Thyroid gland (tissue), 4 donors: ENCODE results near the gene PPP2R5C. TPM values are rescaled to one million over a fixed set of nuclear protein-coding genes. Genes with fewer than 3 reads are reported as not detected.

ENCODE experiments used
- DNase-seq, 2 donors: peaks; one replicate each; pipeline ENCODE4 v3.0.0-alpha.2; 2019
- H3K27ac ChIP-seq, 3 donors: fragments of 200-600 bp; sonication (generic); 1 replicate in 2 of 3; 2 replicates in 1 of 3; pipeline ENCODE4 v1.5.1; 2016 to 2019; ENCODE audit warnings: mild to moderate bottlenecking in 1 of 3, moderate library complexity in 1 of 3
- H3K27me3 ChIP-seq: fragments of 200-600 bp; sonication (generic); one replicate; pipeline ENCODE4 v1.5.1; 2019
- H3K36me3 ChIP-seq, 2 donors: fragments of 200-600 bp; sonication (generic); one replicate each; pipeline ENCODE4 v1.5.1; 2016 to 2019
- H3K4me1 ChIP-seq, 2 donors: fragments of 200-600 bp; sonication (generic); one replicate each; pipeline ENCODE4 v1.5.1; 2017 to 2019
- H3K4me3 ChIP-seq, 3 donors: fragments of 200-600 bp; sonication (generic); replicated peaks in 1 of 3; 1 replicate in 2 of 3; 2 replicates in 1 of 3; pipeline ENCODE4 v1.5.1; 2016; ENCODE audit warnings: mild to moderate bottlenecking in 1 of 3
- H3K9me3 ChIP-seq: fragments of 200-600 bp; sonication (generic); one replicate; pipeline ENCODE4 v1.5.1; 2017
- POLR2A ChIP-seq, 2 donors: fragments of 450-650 bp; IDR thresholded peaks; one replicate each; pipeline ENCODE4 v1.6.1; 2017; ENCODE audit warnings: antibody characterized with exemption in 2 of 2, mild to moderate bottlenecking in 2 of 2, moderate library complexity in 1 of 2
- WGBS, 2 donors: methylation state at CpG; one replicate each; pipeline ENCODE4 v1.1.5; 2017; 5-methylcytosine and 5-hydroxymethylcytosine counted together
- intact Hi-C: fragments of 100-400 bp; cut with DNase I; formaldehyde crosslinking; loops from one replicate; pipeline ENCODE4 v1.15.1; 2023
- total RNA-seq, 4 donors: library from RNA; depleted of rRNA; stranded (reverse); fragments of >200 nt; gene quantifications; one replicate each; pipeline ENCODE4 v1.2.3, GENCODE V29; 2016
- TF ChIP-seq, protein P1 (sequence below), 6 experiments: fragments of 200-600 bp in 3 of 6; fragments of 450-650 bp in 3 of 6; sonication (generic) in 3 of 6; IDR thresholded peaks; one replicate each; pipeline ENCODE4 v1.5.1; 2016 to 2019; ENCODE audit warnings: antibody characterized with exemption in 6 of 6, mild to moderate bottlenecking in 2 of 6, inconsistent platforms in 1 of 6, moderate library complexity in 1 of 6

PPP2R5C gene
- total RNA-seq, 4 donors from 2014 or later: 105 to 209 (median 141) TPM

DNA sequence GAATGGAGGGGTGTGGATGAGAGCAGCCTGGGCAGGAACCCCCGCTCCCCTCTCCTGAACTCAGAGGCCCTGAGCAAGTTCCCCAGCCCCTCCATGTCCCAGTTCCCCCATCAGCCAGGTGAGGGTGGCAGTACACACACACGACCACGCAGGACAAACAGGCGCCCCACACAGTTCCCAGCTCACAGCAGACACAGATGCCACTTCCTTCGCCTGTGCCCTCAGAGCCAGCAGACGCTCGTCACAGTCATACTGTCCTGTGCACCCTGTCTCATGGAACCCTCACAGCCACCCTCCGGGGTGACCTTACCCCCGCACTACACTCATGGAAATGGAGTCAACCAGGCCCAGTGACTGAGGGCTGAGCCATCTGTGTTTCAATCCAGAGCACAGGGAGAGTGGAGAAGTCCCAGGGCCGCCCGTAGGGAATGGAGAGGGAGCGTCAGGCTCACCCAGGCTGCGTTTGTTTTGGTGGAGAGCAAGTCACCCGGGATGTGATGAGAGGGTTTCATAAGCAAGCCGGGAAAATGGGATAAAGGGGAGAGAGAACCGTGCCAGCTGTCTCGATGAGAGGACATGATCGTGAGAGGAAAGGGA lies 155.4 kb downstream of the PPP2R5C start:
- Histone ChIP-seq H3K4me3 (no peak overlapping the region), H3K36me3 (peaks cover 12 to 16% of the 10 kb centered on the region in 2 donors)

GRCh38 chr14:101917413-101918017 lies 156.0 kb downstream of the PPP2R5C start:
- H3K9me3 ChIP-seq: no peaks in the 10 kb centered on the region
- intact Hi-C loops: no loop called here
- H3K27me3 ChIP-seq: no peaks in the 10 kb centered on the region
- 73 to 83% methylated on average over 15 to 16 of the region's 17 CpGs for WGBS, 2 donors
- H3K4me1 ChIP-seq: no peaks in the 10 kb centered on the region
- peak overlapping the region in 1 of 3 donors; percentile 23 for H3K27ac ChIP-seq
- DNase-seq: no peak
- TF ChIP-seq, protein P1, sequence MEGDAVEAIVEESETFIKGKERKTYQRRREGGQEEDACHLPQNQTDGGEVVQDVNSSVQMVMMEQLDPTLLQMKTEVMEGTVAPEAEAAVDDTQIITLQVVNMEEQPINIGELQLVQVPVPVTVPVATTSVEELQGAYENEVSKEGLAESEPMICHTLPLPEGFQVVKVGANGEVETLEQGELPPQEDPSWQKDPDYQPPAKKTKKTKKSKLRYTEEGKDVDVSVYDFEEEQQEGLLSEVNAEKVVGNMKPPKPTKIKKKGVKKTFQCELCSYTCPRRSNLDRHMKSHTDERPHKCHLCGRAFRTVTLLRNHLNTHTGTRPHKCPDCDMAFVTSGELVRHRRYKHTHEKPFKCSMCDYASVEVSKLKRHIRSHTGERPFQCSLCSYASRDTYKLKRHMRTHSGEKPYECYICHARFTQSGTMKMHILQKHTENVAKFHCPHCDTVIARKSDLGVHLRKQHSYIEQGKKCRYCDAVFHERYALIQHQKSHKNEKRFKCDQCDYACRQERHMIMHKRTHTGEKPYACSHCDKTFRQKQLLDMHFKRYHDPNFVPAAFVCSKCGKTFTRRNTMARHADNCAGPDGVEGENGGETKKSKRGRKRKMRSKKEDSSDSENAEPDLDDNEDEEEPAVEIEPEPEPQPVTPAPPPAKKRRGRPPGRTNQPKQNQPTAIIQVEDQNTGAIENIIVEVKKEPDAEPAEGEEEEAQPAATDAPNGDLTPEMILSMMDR (IDR thresholded peaks at IDR 0.05): no peak
- peaks cover 12 to 15% of the 10 kb centered on the region in 2 donors for H3K36me3 ChIP-seq
- no peak overlapping the region for H3K4me3 ChIP-seq

More for the DNA sequence above, 155.4 kb downstream of the PPP2R5C start:
- Histone ChIP-seq H3K4me1 (no peaks in the 10 kb centered on the region), H3K27me3 (no peaks in the 10 kb centered on the region), H3K9me3 (no peaks in the 10 kb centered on the region), H3K27ac (no peak overlapping the region)
- intact Hi-C loops: no loop called here
- TF ChIP-seq, protein P1 (IDR thresholded peaks at IDR 0.05): no peak
- TF ChIP-seq POLR2A (IDR thresholded peaks at IDR 0.05): no peak
- WGBS, 2 donors: 83 to 84% methylated on average over 18 of the region's 18 CpGs
- no peak for DNase-seq

DNA sequence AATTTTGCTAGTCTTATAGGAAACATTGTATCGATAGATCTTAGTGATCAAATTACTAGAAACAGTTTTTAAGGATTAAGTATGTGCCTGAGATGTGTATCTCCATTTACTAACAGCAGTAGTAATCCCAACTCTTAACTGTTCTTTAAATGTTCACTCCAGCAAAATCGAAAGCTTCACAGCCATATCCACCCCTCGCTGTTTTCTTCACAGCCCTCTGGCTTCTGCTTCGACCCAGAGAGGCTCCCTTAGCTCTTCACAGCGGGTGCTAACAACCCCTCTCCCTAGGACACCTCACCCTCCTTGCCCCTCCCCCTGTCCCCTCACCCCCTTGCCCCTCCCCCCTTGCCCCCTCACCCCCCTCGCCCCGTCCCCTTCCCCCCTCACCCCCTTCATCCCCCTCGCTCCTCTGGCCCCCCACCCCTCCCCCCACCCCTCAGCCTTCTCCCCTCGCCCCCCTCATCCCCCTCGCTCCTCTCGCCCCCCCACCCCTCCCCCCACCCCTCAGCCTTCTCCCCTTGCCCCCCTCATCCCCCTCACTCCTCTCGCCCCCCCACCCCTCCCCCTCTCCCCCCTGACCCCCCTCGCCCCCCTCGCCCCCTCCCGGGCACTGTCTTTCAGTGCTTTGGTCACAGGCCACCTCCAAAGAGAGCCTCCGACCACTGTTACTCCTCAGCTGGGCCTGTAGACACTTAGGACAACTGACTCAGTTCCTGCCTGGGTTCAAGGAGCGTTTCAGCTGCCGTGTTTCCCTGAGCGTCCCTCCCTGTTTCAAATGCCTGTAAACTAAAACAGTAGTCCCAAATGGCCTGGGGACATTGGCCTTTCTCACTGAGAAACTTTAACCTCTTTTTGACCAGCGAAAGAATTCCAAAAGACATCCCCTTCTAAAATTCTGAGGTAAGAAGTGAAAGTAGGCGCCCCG lies 156.8 kb downstream of the PPP2R5C start:
- 76 to 85% methylated on average over 14 to 15 of the region's 22 CpGs for WGBS, 2 donors
- Histone ChIP-seq H3K4me3 (no peak overlapping the region), H3K27ac (peak overlapping the region in 1 of 3 donors; percentile 23), H3K9me3 (no peaks in the 10 kb centered on the region), H3K27me3 (no peaks in the 10 kb centered on the region), H3K4me1 (no peaks in the 10 kb centered on the region), H3K36me3 (peaks cover 12 to 13% of the 10 kb centered on the region in 2 donors)
- TF ChIP-seq POLR2A (IDR thresholded peaks at IDR 0.05): no peak
- TF ChIP-seq, protein P1 (IDR thresholded peaks at IDR 0.05): no peak
- intact Hi-C loops: no loop called here
- no peak for DNase-seq

DNA sequence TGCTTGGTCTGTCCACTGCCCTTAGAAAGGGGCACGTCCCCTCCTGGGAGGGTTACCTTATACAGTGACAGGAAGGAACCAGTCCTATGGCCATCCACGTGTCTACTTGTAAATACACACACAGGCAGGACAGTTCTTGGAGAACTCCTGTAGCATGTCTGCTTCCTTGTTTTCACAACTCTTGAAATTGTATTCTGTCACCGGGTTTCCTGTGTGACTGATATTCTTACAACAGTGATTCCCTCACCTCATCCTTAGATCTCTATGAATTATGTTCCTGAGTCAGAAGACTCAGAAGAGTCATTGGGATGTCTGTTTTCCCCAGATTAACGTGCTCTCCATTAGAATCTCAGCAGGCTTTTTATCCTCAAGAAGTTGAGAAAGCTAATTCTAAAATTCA lies 158.8 kb downstream of the PPP2R5C start:
- WGBS, 2 donors: 87 to 89% methylated on average over 4 of the region's 4 CpGs
- H3K27ac ChIP-seq: no peak overlapping the region
- peaks cover 5 to 13% of the 10 kb centered on the region in 2 donors for H3K36me3 ChIP-seq
- TF ChIP-seq POLR2A (IDR thresholded peaks at IDR 0.05): no peak
- TF ChIP-seq, protein P1 (IDR thresholded peaks at IDR 0.05): no peak
- no peaks in the 10 kb centered on the region for H3K9me3 ChIP-seq
- no peaks in the 10 kb centered on the region for H3K27me3 ChIP-seq
- intact Hi-C loops: no loop called here
- H3K4me1 ChIP-seq: no peaks in the 10 kb centered on the region
- no peak overlapping the region for H3K4me3 ChIP-seq
- no peak for DNase-seq
